WTC11 (cell line): ENCODE results near the gene CACNA1H. TPM values are rescaled to one million over a fixed set of nuclear protein-coding genes. Genes with fewer than 3 reads are reported as not detected.

Experiments
- ATAC-seq: fragments of 200-7000 bp; cut with Tn5 transposase; 2 replicates; pipeline ENCODE4 v1.10.0; 2021; ENCODE audit warnings: mild to moderate bottlenecking, moderate library complexity
- CTCF ChIA-PET: fragments of 300-600 bp; sonication (Branson Sonifier 250); formaldehyde crosslinking; loops from one replicate; lab custom pipeline; 2021; ENCODE audit warnings: antibody characterized with exemption; lab: Charles Lee
- POLR2A ChIA-PET: fragments of 350-600 bp; sonication (Branson Sonifier 250); formaldehyde crosslinking; loops from one replicate; lab custom pipeline; 2021; ENCODE audit warnings: antibody characterized with exemption; lab: Charles Lee
- DNase-seq: peaks from one replicate; pipeline ENCODE4 v3.0.0; 2021; ENCODE audit warnings: low spot score
- H3K27ac Mint-ChIP-seq: 2 replicates; pipeline ENCODE4 v1.8.0; 2021; ENCODE audit warnings: mixed read lengths
- H3K27me3 Mint-ChIP-seq: 2 replicates; pipeline ENCODE4 v1.8.0; 2021; ENCODE audit warnings: low read depth, mild to moderate bottlenecking, moderate library complexity, mixed read lengths
- H3K36me3 Mint-ChIP-seq: 2 replicates; pipeline ENCODE4 v1.8.0; 2021; ENCODE audit warnings: mixed read lengths
- H3K4me1 Mint-ChIP-seq: 2 replicates; pipeline ENCODE4 v1.8.0; 2022; ENCODE audit warnings: mixed read lengths
- H3K4me3 Mint-ChIP-seq: 2 replicates; pipeline ENCODE4 v1.8.0; 2021; ENCODE audit warnings: mild to moderate bottlenecking, moderate library complexity, mixed read lengths
- H3K9me3 Mint-ChIP-seq: 2 replicates; pipeline ENCODE4 v1.8.0; 2021; ENCODE audit warnings: mixed read lengths
- AR ChIP-seq: fragments of 250-450 bp; sonication (Bioruptor Pico); IDR thresholded peaks from 2 replicates; pipeline ENCODE4 v1.9.0; 2021; ENCODE audit warnings: mild to moderate bottlenecking
- E2F5 ChIP-seq: sonication (generic); formaldehyde crosslinking; IDR thresholded peaks from 2 replicates; pipeline ENCODE4 v1.8.1; 2022; ENCODE audit warnings: mild to moderate bottlenecking, moderate library complexity, missing genetic modification reagents
- ERG ChIP-seq: fragments of 250-450 bp; sonication (Bioruptor Pico); IDR thresholded peaks from 2 replicates; pipeline ENCODE4 v1.8.0; 2021; ENCODE audit warnings: mild to moderate bottlenecking
- FOXJ3 ChIP-seq: sonication (generic); formaldehyde crosslinking; IDR thresholded peaks from 2 replicates; pipeline ENCODE4 v1.9.0; 2021; ENCODE audit warnings: missing genetic modification reagents, mild to moderate bottlenecking, borderline replicate concordance
- HMGA2 ChIP-seq: fragments of 250-450 bp; sonication (Bioruptor Pico); IDR thresholded peaks from 2 replicates; pipeline ENCODE4 v1.4.0; 2021; ENCODE audit warnings: mild to moderate bottlenecking, moderate library complexity
- JAZF1 ChIP-seq: fragments of 250-450 bp; sonication (Bioruptor Pico); IDR thresholded peaks from 2 replicates; pipeline ENCODE4 v1.9.0; 2021; ENCODE audit warnings: moderate library complexity, mild to moderate bottlenecking, inconsistent platforms
- NR1H2 ChIP-seq: sonication (generic); formaldehyde crosslinking; IDR thresholded peaks from 2 replicates; pipeline ENCODE4 v1.9.0; 2021; ENCODE audit warnings: mild to moderate bottlenecking, moderate library complexity, missing genetic modification reagents
- NR2C2 ChIP-seq: sonication (generic); formaldehyde crosslinking; IDR thresholded peaks from 2 replicates; pipeline ENCODE4 v1.8.0; 2022; ENCODE audit warnings: mild to moderate bottlenecking, missing genetic modification reagents
- PREB ChIP-seq: sonication (generic); formaldehyde crosslinking; IDR thresholded peaks from 2 replicates; pipeline ENCODE4 v1.8.1; 2022; ENCODE audit warnings: mild to moderate bottlenecking, missing genetic modification reagents, moderate library complexity, borderline replicate concordance
- RORB ChIP-seq: fragments of 250-450 bp; sonication (Bioruptor Pico); IDR thresholded peaks from 2 replicates; pipeline ENCODE4 v1.9.0; 2021; ENCODE audit warnings: mild to moderate bottlenecking
- SP1 ChIP-seq: sonication (generic); formaldehyde crosslinking; conservative IDR thresholded peaks from 2 replicates; pipeline ENCODE4 v1.8.1; 2022; ENCODE audit warnings: missing genetic modification reagents
- TEAD1 ChIP-seq: sonication (generic); formaldehyde crosslinking; IDR thresholded peaks from 2 replicates; pipeline ENCODE4 v1.8.0; 2022; ENCODE audit warnings: mild to moderate bottlenecking, missing genetic modification reagents
- TEAD4 ChIP-seq: sonication (generic); formaldehyde crosslinking; IDR thresholded peaks from 2 replicates; pipeline ENCODE4 v1.8.0; 2022; ENCODE audit warnings: mild to moderate bottlenecking, missing genetic modification reagents
- TP53 ChIP-seq: sonication (generic); formaldehyde crosslinking; IDR thresholded peaks from 2 replicates; pipeline ENCODE4 v1.8.1; 2023; ENCODE audit warnings: mild to moderate bottlenecking, missing genetic modification reagents
- ZBTB43 ChIP-seq: sonication (generic); formaldehyde crosslinking; IDR thresholded peaks from 2 replicates; pipeline ENCODE4 v1.8.1; 2023; ENCODE audit warnings: mild to moderate bottlenecking, missing genetic modification reagents
- ZNF425 ChIP-seq: fragments of 250-450 bp; sonication (Bioruptor Pico); conservative IDR thresholded peaks from 2 replicates; pipeline ENCODE4 v1.9.0; 2021; ENCODE audit warnings: mild to moderate bottlenecking
- ZNF532 ChIP-seq: fragments of 250-450 bp; sonication (Bioruptor Pico); IDR thresholded peaks from 2 replicates; pipeline ENCODE4 v1.9.0; 2021; ENCODE audit warnings: mild to moderate bottlenecking, borderline replicate concordance
- total RNA-seq: library from RNA; stranded (reverse); gene quantifications from 3 replicates; pipeline ENCODE4 v1.2.3, GENCODE V29; 2021

CACNA1H gene
- total RNA-seq, 1 experiment from 2014 or later = 38.0 TPM

- CTCF ChIA-PET = no interaction called here
These were observed 11.2 kb upstream of the CACNA1H start for GRCh38 chr16:1141716-1142115.

GRCh38 chr16:1142911-1143310 is 10.0 kb upstream of the CACNA1H start:
- POLR2A ChIA-PET = no interaction called here
- H3K27me3 Mint-ChIP-seq = peaks cover 3% of the 10 kb centered on the region; the same call in 1 of the 2 replicates
- H3K27ac Mint-ChIP-seq = no peak overlapping the region
- no peak for DNase-seq
- peaks cover 2% of the 10 kb centered on the region; the same call in 1 of the 2 replicates for H3K36me3 Mint-ChIP-seq
- ATAC-seq = no peak
- no peak for TF ChIP-seq AR (CRISPR knock-in tag)
- no peak for TF ChIP-seq FOXJ3 (CRISPR knock-in tag)
- no peak for TF ChIP-seq PREB
- TF ChIP-seq RORB (CRISPR knock-in tag) = no peak
- no peak for TF ChIP-seq ZBTB43 (CRISPR knock-in tag)
- TF ChIP-seq JAZF1 (CRISPR knock-in tag) = no peak
- no peaks in the 10 kb centered on the region for H3K4me1 Mint-ChIP-seq
- H3K9me3 Mint-ChIP-seq = peaks cover 7% of the 10 kb centered on the region
- H3K4me3 Mint-ChIP-seq = no peak overlapping the region
- CTCF ChIA-PET = interaction anchor here (0.8 kb wide), 1 partner anchor 37 kb away, joined by 3 read pairs; no protein-coding TSS in a partner anchor

More at GRCh38 chr16:1141716-1142115, 11.2 kb upstream of the CACNA1H start:
- ATAC-seq (no peak), DNase-seq (no peak)
- Mint-ChIP-seq H3K27ac (no peak overlapping the region), H3K27me3 (no peaks in the 10 kb centered on the region; the same call in 1 of the 2 replicates), H3K36me3 (no peaks in the 10 kb centered on the region), H3K4me1 (no peaks in the 10 kb centered on the region), H3K9me3 (peaks cover 2% of the 10 kb centered on the region; the same call in 1 of the 2 replicates), H3K4me3 (no peak overlapping the region)
- TF ChIP-seq TP53 (CRISPR knock-in tag) (no peak), HMGA2 (no peak), NR1H2 (CRISPR knock-in tag) (no peak), RORB (CRISPR knock-in tag) (no peak), ERG (CRISPR knock-in tag) (no peak), E2F5 (CRISPR knock-in tag) (no peak), TEAD4 (CRISPR knock-in tag) (no peak), SP1 (CRISPR knock-in tag) (no peak)
- POLR2A ChIA-PET = no interaction called here

GRCh38 chr16:1143761-1144450 is 9.0 kb upstream of the CACNA1H start:
- ATAC-seq = no peak
- Mint-ChIP-seq H3K27ac (no peak overlapping the region), H3K27me3 (peaks cover 3% of the 10 kb centered on the region; the same call in 1 of the 2 replicates), H3K9me3 (peaks cover 7% of the 10 kb centered on the region), H3K4me1 (no peaks in the 10 kb centered on the region), H3K4me3 (no peak overlapping the region), H3K36me3 (peaks cover 2% of the 10 kb centered on the region; the same call in 1 of the 2 replicates)
- CTCF ChIA-PET = no interaction called here
- POLR2A ChIA-PET = no interaction called here
- DNase-seq = no peak
- no peak for TF ChIP-seq JAZF1 (CRISPR knock-in tag)
- TF ChIP-seq ZNF425 (CRISPR knock-in tag) = no peak
- TF ChIP-seq TEAD1 (CRISPR knock-in tag) = no peak
- no peak for TF ChIP-seq NR2C2 (CRISPR knock-in tag)
- TF ChIP-seq ZNF532 (CRISPR knock-in tag) = no peak
